HG02852 (cell line): ENCODE measurements around the gene MBTD1.
"Not testable (repeated sequence)": the region's sequence is repeated elsewhere in the genome, so short reads cannot be mapped to it uniquely, and the experiment has no call there.

ENCODE experiments used
- ATAC-seq: cut with Tn5 transposase; IDR thresholded peaks from one replicate; pipeline ENCODE4 v1.9.1; 2021; ENCODE audit warnings: mild to moderate bottlenecking, moderate library complexity; ENCODE audit not compliant: unreplicated experiment

MBTD1 gene

DNA sequence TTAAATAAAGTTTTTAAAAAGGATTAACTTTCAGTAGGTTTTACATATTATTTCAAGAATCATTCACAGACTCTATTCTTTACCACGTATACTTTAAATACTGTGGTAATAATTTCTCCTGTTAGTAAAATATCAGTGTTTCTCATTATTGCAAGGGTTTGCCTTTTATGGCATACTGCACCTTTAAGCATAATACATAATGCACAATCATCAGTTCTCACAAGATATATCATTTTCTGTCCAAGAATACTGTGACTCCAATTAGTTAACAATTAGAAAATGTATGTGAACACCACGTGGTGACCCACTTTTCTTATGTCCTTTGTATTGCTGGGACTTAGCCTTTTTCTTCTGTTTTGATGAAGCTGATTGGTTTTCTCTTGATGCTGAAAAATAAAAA, 68.0 kb downstream of the MBTD1 start:
- ATAC-seq, result no peak

DNA sequence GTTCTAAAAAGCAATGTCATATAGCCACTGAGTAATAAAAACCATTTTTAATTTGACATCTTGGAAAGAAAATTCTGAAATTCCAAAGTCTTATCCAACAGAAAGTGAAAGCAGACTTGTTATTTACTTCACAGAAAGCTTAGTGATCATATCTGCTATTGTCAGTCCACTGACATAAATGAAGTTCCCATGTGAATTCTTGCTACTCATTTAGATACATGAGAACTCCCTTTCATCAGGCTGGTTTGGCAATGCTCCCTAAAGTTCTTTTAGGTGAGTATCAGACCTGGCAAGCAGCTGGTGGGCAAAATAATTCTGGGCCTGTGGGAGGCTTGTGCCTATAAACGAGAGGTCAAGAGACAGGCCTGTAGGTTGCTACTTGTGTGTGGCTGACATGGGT, 70.2 kb downstream of the MBTD1 start:
- no peak for ATAC-seq

GRCh38 chr17:51189162-51189561, 70.7 kb downstream of the MBTD1 start:
- ATAC-seq, result no peak

GRCh38 chr17:51188271-51188833, 71.5 kb downstream of the MBTD1 start:
- no peak for ATAC-seq

DNA sequence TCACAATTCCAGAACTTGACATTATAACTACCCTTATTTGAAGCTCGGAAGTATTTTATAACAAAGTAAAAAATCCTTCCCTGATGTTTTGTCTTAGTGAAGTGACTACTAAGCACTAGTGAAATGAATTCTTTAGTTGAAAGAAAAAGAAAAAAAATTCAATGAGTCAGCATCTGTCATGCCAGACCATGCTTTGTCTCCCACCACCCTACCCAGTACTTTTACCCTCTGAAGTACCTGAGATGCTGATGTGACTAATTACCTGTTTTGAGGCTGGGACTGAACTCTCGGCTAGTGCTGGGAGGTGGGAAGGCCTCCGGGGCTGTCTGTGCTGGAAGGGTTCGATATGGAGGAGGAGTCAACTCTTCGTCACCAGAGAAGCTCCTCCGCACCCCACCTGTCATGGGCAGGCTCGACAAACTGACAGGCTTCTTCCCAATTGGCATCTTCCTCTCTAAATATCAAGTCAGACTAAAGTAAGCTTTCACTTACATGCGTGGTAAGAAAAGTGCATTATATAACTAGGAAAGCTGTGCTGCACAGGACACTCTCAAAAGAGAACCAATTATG, 74.0 kb downstream of the MBTD1 start:
- ATAC-seq, result no peak

- no peak for ATAC-seq
Observed at GRCh38 chr17:51184124-51184523, 75.7 kb downstream of the MBTD1 start.

GRCh38 chr17:51180486-51180885, 79.4 kb downstream of the MBTD1 start:
- ATAC-seq, result no peak

GRCh38 chr17:51172030-51172429, 87.8 kb downstream of the MBTD1 start:
- not testable (repeated sequence) for ATAC-seq

GRCh38 chr17:51170736-51171135, 89.1 kb downstream of the MBTD1 start:
- no peak for ATAC-seq

GRCh38 chr17:51169340-51169739, 90.5 kb downstream of the MBTD1 start:
- ATAC-seq, result no peak

DNA sequence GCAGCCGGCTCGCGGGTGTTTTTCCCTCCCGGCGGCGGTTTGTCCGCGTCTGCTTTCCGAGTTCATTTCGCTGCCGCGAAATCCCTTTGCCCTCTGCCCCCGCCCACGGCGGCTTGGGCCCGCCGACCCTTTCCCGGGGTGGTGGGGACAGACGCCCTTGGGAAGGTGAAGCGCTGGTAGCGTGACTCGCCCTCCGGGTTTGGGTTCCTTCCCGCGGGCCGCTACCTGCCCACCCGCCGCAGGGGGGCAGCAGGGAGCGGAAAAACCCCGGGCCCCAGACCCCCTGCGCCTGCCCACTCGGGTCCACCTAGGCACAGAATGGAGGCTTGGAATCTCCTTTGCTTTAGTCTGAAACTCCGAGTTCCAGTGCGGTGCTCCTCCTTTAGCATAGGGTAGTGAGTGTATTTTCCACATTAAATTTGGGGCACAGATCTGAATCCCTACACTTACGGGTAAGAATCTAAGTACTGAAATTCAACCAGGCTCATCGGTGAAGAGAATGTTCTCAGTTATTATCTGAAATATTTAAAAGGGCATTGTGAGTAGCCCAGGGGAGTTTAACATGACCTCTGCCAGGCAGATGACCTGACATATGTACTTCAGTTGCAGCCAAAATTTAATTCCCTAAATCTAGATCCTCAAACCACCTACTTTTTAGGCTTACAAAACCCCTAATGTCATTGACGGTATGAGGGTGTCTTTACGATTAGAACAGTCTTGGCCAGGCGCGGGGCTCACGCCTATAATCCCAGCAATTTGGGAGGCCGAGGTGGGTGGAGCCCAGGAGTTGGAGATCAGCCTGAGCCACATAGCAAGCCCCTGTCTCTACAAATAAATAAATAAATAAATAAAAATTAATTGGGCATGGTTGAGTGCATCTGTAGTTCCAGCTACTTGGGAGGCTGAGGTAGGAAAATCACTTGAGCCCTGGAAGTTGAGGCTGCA, 92.6 kb downstream of the MBTD1 start:
- peak; percentile 50 for ATAC-seq

DNA sequence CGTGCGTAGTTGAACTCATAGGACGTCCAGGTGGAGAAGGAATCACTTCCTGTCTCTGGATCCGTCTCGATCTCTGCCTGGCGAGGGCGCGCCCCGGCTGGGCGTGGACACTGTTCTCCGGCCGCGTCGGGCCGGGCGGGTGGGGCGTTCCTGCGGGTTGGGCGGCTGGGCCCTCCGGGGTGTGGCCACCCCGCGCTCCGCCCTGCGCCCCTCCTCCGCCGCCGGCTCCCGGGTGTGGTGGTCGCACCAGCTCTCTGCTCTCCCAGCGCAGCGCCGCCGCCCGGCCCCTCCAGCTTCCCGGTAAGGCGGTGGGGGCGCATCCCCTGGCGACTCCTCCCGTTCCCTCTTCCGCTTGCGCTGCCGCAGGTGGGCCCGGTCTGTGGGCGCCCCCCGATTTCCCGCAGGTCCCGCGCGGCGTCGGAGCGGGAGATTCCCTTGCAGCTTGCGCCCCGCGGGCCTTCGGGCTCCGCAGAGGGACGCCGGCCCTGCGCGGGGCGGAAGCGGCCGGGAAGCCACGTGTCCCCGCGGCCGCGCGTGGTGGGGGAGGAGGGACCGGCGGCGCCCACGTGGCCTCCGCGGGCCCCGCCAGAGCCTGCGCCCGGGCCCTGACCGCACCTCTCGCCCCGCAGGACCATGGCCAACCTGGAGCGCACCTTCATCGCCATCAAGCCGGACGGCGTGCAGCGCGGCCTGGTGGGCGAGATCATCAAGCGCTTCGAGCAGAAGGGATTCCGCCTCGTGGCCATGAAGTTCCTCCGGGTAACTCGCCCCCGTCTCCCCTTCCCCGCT, 93.5 kb downstream of the MBTD1 start, which contains the start of gene NME2:
Gene NME2 (plus strand): TSS at position 214 of the 789 bp plus-strand sequence. CDS start 420 bp downstream, at position 634.
- ATAC-seq, result peak; percentile 87

DNA sequence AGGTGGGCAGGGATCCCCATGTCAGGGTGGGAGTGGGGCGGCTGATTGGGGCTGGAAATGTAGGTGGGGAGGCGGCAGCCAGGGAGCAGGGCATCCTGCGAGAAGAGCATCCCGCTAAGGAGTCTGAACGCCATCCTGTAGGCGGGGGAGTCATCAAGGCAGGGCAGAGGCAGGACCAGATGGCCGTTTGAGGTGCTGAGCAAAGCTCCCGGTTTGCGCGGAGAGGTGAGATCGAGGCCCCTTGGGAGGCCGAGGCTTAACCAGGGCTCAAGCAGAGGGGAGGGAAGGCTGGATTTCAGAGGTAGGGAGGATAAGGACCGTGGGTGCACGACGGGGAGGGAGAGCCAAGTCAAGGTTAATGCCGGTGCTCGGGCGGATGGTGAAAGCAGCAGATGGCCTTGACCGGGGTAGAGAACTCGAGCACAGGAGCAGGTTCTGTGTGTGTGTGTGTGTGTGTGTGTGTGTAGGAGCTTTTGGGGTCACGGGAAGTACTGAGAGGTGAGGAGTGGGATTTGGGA, 94.1 kb downstream of the MBTD1 start:
- peak; percentile 1 for ATAC-seq

GRCh38 chr17:51164911-51165679, 94.8 kb downstream of the MBTD1 start:
- no peak for ATAC-seq

DNA sequence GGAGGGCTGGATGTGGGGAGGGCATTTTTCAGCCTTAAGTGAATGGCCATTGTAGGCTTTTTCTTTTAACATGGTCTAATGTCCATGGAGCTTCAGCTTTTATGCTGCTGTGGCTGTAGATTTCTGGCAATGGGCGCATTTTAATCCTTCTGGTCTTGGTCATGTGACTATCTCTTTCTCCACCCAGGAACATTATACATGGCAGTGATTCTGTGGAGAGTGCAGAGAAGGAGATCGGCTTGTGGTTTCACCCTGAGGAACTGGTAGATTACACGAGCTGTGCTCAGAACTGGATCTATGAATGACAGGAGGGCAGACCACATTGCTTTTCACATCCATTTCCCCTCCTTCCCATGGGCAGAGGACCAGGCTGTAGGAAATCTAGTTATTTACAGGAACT, 98.3 kb downstream of the MBTD1 start:
- no peak for ATAC-seq

DNA sequence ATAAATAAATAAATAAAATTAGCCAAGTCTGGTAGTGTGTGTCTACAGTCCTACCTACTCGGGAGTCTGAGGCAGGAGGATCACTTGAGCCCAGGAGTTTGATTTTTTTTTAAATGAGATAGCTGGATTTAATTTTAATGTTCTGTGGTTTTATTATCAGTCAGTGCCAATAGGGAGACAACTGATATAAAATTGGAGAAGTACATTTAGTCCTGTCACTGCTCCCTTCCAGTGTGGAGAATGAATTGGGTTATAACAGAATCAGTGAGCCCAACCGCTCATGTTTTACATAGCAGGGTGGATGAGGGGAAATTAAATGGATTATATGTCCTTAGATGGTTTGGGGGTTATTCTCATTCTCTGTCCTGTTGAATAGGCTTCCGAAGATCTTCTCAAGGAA, 100.2 kb downstream of the MBTD1 start:
- no peak for ATAC-seq

DNA sequence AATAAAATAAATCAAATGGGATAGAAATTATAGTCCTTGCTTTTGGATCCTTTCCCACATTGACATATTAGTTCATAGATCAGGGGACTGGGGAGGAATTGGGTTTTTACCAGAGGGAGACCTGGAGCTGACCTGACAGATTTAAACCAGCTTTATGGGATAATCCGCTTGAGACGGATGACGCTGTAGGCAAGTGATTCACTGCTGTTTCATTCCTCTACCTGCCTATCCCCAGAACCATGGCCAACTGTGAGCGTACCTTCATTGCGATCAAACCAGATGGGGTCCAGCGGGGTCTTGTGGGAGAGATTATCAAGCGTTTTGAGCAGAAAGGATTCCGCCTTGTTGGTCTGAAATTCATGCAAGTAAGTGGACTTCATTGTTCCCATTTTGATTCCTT, 104.4 kb downstream of the MBTD1 start:
- no peak for ATAC-seq

GRCh38 chr17:51154176-51154575, 105.7 kb downstream of the MBTD1 start:
- no peak for ATAC-seq

GRCh38 chr17:51153210-51154072, 106.4 kb downstream of the MBTD1 start, which contains the start of gene NME1:
NME1 (plus strand) TSS chr17:51153559; CDS start chr17:51155655, 2,096 bp downstream.
- peak; percentile 87 for ATAC-seq
